K562 (cell line): ENCODE results near the gene ZNRF1. TPM values are rescaled to one million over a fixed set of nuclear protein-coding genes. Genes with fewer than 3 reads are reported as not detected.

ENCODE experiments used
- CBX3 ChIP-seq, 2 experiments: IDR thresholded peaks; 1 replicate in 1 of 2; 2 replicates in 1 of 2; pipeline ENCODE4 v1.6.1; 2012; ENCODE audit warnings: inconsistent platforms in 2 of 2, low read length in 2 of 2, borderline replicate concordance in 1 of 2, control low read depth in 1 of 2
- CHAMP1 ChIP-seq: fragments of 450-650 bp; IDR thresholded peaks from 2 replicates; pipeline ENCODE4 v1.6.1; 2016; ENCODE audit warnings: mild to moderate bottlenecking
- CREB1 ChIP-seq, 2 experiments: sonication (generic) in 1 of 2; formaldehyde crosslinking in 1 of 2; IDR thresholded peaks; 2 replicates each; pipeline versions ENCODE4 v1.6.1 to v1.8.0; 2012 to 2022; ENCODE audit warnings: inconsistent platforms in 1 of 2, mild to moderate bottlenecking in 1 of 2, missing genetic modification reagents in 1 of 2, moderate library complexity in 1 of 2
- CSDE1 ChIP-seq, 2 experiments: fragments of 450-650 bp; IDR thresholded peaks; 2 replicates each; pipeline ENCODE4 v1.6.1; 2016; ENCODE audit warnings: mild to moderate bottlenecking in 1 of 2
- FOSL1 ChIP-seq: fragments of 200-800 bp; sonication (Bioruptor generic); conservative IDR thresholded peaks from 2 replicates; pipeline ENCODE4 v1.6.1; 2016; ENCODE audit warnings: missing genetic modification characterization, missing compliant biosample characterization
- GTF2A2 ChIP-seq: IDR thresholded peaks from 2 replicates; pipeline ENCODE4 v1.6.1; 2016; ENCODE audit warnings: mild to moderate bottlenecking, missing genetic modification characterization, missing compliant biosample characterization
- GTF2E2 ChIP-seq: fragments of 200-800 bp; sonication (Bioruptor generic); IDR thresholded peaks from 2 replicates; pipeline ENCODE4 v1.6.1; 2016; ENCODE audit warnings: missing genetic modification characterization, missing compliant biosample characterization
- MBD1 ChIP-seq: fragments of 250-450 bp; sonication (Bioruptor Pico); IDR thresholded peaks from 2 replicates; pipeline ENCODE4 v1.8.0; 2022; ENCODE audit warnings: inconsistent platforms
- MCM5 ChIP-seq: fragments of 450-650 bp; IDR thresholded peaks from 2 replicates; pipeline ENCODE4 v1.6.1; 2016; ENCODE audit warnings: low read depth
- NR0B1 ChIP-seq: fragments of 450-650 bp; IDR thresholded peaks from one replicate; pipeline ENCODE4 v1.6.1; 2018; ENCODE audit warnings: mild to moderate bottlenecking, moderate library complexity; ENCODE audit not compliant: partially characterized antibody
- TEAD4 ChIP-seq, 2 experiments: sonication (generic) in 1 of 2; formaldehyde crosslinking in 1 of 2; IDR thresholded peaks; 2 replicates each; pipeline versions ENCODE4 v1.6.1 to v1.8.0; 2012 to 2022; ENCODE audit warnings: borderline replicate concordance in 1 of 2, inconsistent platforms in 1 of 2, low read length in 1 of 2, mild to moderate bottlenecking in 1 of 2, missing genetic modification reagents in 1 of 2
- ZNF263 ChIP-seq: sonication (generic); formaldehyde crosslinking; IDR thresholded peaks from 2 replicates; pipeline ENCODE4 v1.8.0; 2022; ENCODE audit warnings: mild to moderate bottlenecking, missing genetic modification reagents, borderline replicate concordance
- ZNF668 ChIP-seq: fragments of 250-450 bp; sonication (Bioruptor Pico); IDR thresholded peaks from 2 replicates; pipeline ENCODE4 v1.8.0; 2022; ENCODE audit warnings: mild to moderate bottlenecking, inconsistent platforms
- ZNF717 ChIP-seq: fragments of 250-450 bp; sonication (Bioruptor Pico); IDR thresholded peaks from 2 replicates; pipeline ENCODE4 v1.5.0; 2021
- polyA plus RNA-seq, 8 experiments: library from polyadenylated mRNA; depleted of rRNA in 4 of 8; stranded (reverse) in 5 of 8; unstranded in 3 of 8; fragments of >200 nt; fragmentation: Nextera tagmentation in 2 of 8; fragmentation: Illumina TruSeq in 1 of 8; extraction: Ambion mirVana in 2 of 8; extraction: Trizol in 1 of 8; gene quantifications; 2 replicates each; pipeline versions ENCODE4 v1.2.1 to v1.2.3, GENCODE V29; 2011 to 2014; ENCODE audit warnings: inconsistent platforms in 1 of 8, missing spikeins in 1 of 8
- total RNA-seq, 7 experiments: library from RNA; depleted of rRNA in 6 of 7; stranded (reverse); fragments of >200 nt in 6 of 7; fragmentation: Illumina TruSeq in 2 of 7; extraction: Trizol in 2 of 7; gene quantifications; 2 replicates each; pipeline versions ENCODE4 v1.2.1 to v1.2.3, GENCODE V29; 2011 to 2021; ENCODE audit warnings: low replicate concordance in 1 of 7
- TF ChIP-seq, protein P1 (sequence below): sonication (generic); formaldehyde crosslinking; IDR thresholded peaks from 2 replicates; pipeline ENCODE4 v1.8.0; 2022; ENCODE audit warnings: mild to moderate bottlenecking, missing genetic modification reagents, borderline replicate concordance

The ZNRF1 gene
- total and polyA plus RNA-seq, 9 of the 15 experiments (the other 6 are each of a cell fraction or from before 2014, with no cell fraction given): 9.5 to 37.7 (median 20.0) TPM

DNA sequence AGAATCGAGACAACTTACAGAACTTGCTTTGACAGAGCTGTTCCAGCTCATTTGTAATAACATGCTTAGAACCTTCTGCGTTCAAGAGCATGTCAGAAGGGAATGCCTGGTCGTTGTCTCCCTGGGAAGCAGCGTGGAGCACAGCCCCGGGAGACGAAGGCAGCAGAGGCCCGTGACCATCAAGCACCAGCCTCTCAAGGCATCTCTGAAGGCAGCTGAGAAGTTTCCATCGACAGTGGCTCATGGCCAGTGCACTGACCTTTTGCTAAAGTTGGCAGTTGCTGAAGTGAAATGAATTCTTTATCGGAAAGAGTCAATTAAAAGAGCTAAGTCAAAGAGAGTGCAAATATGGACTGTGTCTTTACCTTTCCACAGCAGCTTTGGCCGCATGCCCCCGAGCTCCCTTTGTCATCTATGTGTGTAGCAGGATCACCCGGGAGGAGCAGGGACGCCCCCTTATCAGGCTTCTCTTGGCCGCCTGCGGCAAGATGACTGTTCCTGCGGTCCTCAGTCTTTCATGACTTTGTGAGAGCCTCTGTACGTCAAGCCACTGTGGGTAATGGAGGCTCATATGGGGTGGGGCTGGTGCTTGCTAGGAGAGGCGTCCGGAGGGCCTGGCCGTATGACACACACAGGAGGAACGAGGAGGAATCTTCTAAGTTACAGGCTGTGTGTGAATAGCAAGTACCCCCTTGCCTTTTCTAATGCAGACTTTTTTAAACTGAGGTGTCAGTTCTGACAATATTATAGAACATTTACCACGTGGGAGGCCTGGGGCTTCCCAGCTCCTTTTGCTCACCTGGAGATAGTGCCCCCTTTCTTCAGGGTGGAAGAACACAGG lies 63.5 kb downstream of the ZNRF1 start (continued):
- TF ChIP-seq, protein P1, sequence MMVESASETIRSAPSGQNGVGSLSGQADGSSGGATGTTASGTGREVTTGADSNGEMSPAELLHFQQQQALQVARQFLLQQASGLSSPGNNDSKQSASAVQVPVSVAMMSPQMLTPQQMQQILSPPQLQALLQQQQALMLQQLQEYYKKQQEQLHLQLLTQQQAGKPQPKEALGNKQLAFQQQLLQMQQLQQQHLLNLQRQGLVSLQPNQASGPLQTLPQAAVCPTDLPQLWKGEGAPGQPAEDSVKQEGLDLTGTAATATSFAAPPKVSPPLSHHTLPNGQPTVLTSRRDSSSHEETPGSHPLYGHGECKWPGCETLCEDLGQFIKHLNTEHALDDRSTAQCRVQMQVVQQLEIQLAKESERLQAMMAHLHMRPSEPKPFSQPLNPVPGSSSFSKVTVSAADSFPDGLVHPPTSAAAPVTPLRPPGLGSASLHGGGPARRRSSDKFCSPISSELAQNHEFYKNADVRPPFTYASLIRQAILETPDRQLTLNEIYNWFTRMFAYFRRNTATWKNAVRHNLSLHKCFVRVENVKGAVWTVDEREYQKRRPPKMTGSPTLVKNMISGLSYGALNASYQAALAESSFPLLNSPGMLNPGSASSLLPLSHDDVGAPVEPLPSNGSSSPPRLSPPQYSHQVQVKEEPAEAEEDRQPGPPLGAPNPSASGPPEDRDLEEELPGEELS (CRISPR knock-in tag): no peak
- TF ChIP-seq CHAMP1 (no peak), FOSL1 (tag) (peak; percentile 64), TEAD4 (IDR thresholded peaks at IDR 0.05; ENCODE audit: low read length) (no peak), TEAD4 (CRISPR knock-in tag; IDR thresholded peaks at IDR 0.05; ENCODE audit: borderline replicate concordance) (no peak), ZNF668 (CRISPR knock-in tag) (no peak), CBX3 (IDR thresholded peaks at IDR 0.05; ENCODE audit: borderline replicate concordance in 1 of 2, low read length in 2 of 2) (peak in 1 of 2 experiments; percentile 64; a peak in 1 of 3 replicates), NR0B1 (no peak), ZNF263 (CRISPR knock-in tag) (no peak), CREB1 (IDR thresholded peaks at IDR 0.05) (no peak; the same call in 1 of the 2 replicates), CREB1 (CRISPR knock-in tag; IDR thresholded peaks at IDR 0.05) (no peak), MBD1 (CRISPR knock-in tag) (no peak), GTF2A2 (tag) (no peak), ZNF717 (CRISPR knock-in tag) (no peak), MCM5 (no peak), CSDE1 (IDR thresholded peaks at IDR 0.05) (no peak), GTF2E2 (no peak)
